ENCODE measurements around the gene ZBTB16.

Gene ZBTB16

DNA sequence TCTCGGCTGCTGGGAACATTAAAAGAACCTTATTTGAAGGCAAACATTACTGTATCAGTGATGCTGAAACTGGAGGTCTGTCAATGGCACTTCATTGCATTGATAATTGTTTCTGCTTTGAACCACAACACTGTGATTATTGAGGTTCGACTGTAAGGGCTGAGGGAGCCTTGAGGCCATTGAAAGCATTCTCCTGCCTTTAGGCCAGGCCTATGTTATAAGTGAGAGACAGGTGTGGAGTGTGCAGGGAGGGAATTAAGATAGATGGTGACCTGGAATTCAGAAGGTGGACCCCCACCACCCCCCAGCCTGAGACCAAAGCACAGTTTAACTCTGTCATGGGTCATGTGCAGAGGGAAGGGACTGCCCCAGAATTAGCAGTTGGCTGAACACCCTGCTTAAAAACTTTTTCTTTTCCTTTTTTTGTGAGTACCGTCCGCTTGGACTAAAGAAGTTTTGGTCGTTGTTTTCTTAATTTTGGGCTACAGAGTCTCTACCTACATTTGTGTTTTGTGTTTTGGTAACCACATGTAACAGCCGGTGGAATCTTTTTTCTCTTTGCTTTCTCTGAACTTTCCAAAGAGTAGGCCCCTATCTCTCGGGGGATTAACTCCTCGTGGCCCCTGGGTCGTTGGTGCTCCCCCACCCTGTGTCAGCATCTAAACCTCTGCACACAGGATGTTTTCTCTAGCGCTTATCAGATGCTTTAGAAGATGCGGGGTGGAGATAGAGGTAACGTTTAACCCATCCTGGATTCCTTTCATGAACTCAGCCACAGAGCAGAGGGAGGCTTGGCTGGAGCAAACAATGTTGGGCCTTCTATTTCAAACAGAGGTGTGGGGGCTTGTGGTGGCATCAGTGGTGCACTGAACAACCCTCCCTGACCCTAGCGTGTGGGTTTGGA, 43.7 kb downstream of the ZBTB16 start:
- TF ChIP-seq, protein P1, sequence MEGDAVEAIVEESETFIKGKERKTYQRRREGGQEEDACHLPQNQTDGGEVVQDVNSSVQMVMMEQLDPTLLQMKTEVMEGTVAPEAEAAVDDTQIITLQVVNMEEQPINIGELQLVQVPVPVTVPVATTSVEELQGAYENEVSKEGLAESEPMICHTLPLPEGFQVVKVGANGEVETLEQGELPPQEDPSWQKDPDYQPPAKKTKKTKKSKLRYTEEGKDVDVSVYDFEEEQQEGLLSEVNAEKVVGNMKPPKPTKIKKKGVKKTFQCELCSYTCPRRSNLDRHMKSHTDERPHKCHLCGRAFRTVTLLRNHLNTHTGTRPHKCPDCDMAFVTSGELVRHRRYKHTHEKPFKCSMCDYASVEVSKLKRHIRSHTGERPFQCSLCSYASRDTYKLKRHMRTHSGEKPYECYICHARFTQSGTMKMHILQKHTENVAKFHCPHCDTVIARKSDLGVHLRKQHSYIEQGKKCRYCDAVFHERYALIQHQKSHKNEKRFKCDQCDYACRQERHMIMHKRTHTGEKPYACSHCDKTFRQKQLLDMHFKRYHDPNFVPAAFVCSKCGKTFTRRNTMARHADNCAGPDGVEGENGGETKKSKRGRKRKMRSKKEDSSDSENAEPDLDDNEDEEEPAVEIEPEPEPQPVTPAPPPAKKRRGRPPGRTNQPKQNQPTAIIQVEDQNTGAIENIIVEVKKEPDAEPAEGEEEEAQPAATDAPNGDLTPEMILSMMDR (IDR thresholded peaks at IDR 0.05; ENCODE audit: control extremely low read depth, extremely low read depth, low read depth, missing control alignments): no peak
- no peak for DNase-seq (ENCODE audit: extremely low spot score)
- CTCF ChIA-PET: no interaction called here
- POLR2A ChIA-PET: no interaction called here

DNA sequence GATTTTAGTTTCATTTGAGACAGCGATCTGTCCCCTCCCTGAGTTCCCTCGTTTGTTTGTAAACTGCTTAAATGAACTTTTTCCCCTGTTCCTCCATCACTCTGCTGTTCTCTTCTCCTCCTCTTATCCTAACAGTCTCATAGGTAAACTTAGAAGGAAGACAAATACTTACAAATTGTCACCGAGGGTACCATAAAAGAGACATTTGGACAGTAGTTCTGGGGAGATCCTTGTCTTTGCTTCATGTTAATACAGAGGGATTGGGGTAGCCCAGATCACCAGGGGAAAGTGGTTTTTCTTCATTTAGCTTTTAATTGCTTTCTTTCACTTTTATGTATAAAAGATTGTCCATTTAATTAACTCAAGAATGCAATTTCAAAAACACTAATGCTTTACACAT, 46.1 kb downstream of the ZBTB16 start:
- no peak for DNase-seq (ENCODE audit: extremely low spot score)
- POLR2A ChIA-PET: no interaction called here
- CTCF ChIA-PET: no interaction called here
- TF ChIP-seq, protein P1 (IDR thresholded peaks at IDR 0.05; ENCODE audit: control extremely low read depth, extremely low read depth, low read depth, missing control alignments): no peak

DNA sequence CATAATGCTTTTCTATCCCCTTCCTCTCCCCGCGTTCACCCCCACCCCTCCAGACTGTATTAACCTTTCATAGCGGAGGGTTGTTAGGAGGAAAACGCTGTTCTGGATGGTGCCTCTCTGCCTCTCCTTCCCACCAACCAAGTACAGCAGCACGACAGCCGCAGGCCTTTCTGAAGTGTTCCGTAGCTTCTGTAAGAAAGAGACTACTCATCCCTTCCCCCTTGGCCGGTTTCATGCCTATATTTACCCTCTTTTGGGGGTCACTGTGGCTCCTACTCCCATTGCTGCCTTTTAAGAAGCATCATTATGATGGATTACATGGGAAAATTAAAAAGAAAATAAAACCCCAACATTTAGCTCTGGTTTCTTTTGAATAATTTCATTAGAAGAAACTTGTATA, 46.5 kb downstream of the ZBTB16 start:
- no peak for DNase-seq (ENCODE audit: extremely low spot score)
- CTCF ChIA-PET: no interaction called here

DNA sequence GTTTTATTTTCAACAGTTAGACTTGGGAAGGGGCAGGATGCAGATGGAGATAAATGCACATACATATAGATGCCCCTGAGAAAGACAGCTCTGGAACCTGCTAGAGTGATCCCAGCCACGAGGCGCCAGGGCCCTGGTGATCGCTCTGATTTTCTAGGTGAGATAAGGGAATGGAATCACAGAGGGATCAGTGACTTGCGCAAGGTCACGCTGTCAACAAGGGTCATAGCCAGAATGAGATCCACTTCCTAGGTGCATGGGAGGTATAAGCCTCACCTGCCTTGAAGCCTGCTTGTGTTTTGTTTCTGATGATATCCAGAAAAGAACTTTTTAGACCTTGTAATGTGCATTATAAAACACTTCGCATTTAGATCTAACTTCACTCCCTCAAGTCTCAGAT, 47.5 kb downstream of the ZBTB16 start:
- ChIA-PET CTCF (no interaction called here), POLR2A (no interaction called here)
- TF ChIP-seq, protein P1 (IDR thresholded peaks at IDR 0.05; ENCODE audit: control extremely low read depth, extremely low read depth, low read depth, missing control alignments): no peak
- no peak for DNase-seq (ENCODE audit: extremely low spot score)

More for the DNA sequence above, 46.5 kb downstream of the ZBTB16 start:
- TF ChIP-seq, protein P1 (IDR thresholded peaks at IDR 0.05; ENCODE audit: control extremely low read depth, extremely low read depth, low read depth, missing control alignments): no peak
- POLR2A ChIA-PET: no interaction called here

DNA sequence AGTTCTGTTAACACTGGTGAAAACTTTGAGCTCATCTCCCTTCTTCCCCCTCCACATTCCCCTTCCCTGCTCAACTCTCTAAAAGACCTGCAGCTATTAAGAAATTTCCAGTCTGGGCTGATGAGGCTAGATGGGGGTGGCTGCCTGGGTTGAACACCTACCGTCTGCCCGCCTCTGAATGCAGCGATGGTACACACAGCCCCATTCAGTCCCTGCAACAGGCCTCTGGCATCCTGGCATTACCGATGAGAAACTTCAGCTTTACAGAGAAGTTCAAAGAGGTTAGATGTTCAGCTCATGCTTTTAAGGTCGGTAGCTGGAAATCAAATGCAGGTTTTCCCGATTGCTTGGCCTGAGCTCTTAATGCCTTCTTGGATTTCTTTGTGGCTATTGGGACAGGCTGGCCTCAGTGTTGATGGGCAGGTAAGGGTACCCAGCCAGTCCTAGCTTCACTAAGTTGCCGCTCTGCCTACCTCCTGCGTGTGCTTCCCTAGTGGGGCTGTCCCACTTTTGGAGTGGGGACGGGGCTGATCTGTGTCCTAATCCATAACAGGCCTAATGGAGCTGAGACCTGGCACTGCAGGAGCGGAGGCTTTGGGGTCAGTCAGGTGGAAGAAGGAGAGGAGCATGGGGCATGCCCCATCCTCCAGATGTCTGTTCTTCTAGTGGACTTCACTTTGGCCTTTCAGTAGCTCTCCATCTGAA, 49.1 kb downstream of the ZBTB16 start:
- ChIA-PET CTCF (interaction anchor here (1.3 kb wide), 1 partner anchor 80 kb away, joined by 3 read pairs; no protein-coding TSS in a partner anchor), POLR2A (interaction anchor here (0.7 kb wide), 1 partner anchor 38 kb away, joined by 3 read pairs; no protein-coding TSS in a partner anchor)
- TF ChIP-seq, protein P1 (IDR thresholded peaks at IDR 0.05; ENCODE audit: control extremely low read depth, extremely low read depth, low read depth, missing control alignments): no peak
- DNase-seq (ENCODE audit: extremely low spot score): no peak

DNA sequence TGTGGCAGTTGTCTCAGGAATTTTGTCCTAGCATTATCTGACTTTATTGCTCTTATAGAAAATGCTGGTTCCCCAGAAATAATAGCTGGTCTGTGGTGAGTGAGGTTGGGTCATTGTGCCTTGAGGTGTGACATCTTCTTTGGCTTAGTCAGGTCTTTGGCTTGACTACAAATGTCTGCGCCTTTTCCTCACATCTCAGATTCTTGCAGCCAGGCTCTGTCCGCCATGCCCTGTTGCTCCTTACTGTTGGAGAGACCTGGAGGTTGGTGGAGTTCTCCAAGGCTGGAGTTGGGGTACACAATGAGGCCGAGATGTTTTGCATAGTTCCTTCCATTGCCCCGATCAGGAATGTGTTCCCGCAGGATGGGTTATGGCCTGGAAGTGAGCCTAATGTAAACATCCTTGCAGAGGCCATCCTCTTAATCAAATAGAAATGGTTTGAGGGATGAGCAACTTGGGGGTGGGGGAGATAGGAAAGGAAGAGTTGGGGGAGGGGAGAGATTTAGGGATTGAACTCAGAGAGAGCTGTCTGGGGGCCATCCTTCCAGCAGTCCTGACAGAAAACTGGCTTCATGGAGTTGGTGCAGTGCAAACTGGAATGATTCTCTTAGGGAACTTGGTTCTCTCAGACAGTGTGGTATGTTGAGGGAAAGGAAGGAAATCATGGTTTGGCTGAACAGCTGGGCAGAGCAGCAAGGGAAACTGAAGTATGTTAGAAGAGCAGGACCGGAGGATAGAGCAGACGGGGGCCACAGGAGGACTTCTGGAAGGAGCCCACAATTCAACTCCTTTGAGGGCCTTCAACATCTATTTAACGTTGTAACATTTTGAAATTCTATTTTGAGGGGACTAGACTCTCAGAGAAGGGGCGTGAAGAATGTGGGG, 49.9 kb downstream of the ZBTB16 start:
- CTCF ChIA-PET: interaction anchor here (1.3 kb wide), 1 partner anchor 81 kb away, joined by 3 read pairs; no protein-coding TSS in a partner anchor
- TF ChIP-seq, protein P1 (IDR thresholded peaks at IDR 0.05; ENCODE audit: control extremely low read depth, extremely low read depth, low read depth, missing control alignments): no peak
- POLR2A ChIA-PET: no interaction called here
- no peak for DNase-seq (ENCODE audit: extremely low spot score)

Measured in GM10248 (cell line).